ENCODE measurements around the gene JTB.

JTB gene

GRCh38 chr1:153991151-153991630 lies 13.7 kb upstream of the JTB start:
- Mint-ChIP-seq H3K9me3 (no peaks in the 10 kb centered on the region), H3K27ac (peak overlapping the region; percentile 75 to 94 (median 85)), H3K4me1 (peaks cover 36% of the 10 kb centered on the region), H3K4me3 (peak overlapping the region; percentile 91 to 96 (median 92)), H3K36me3 (ENCODE audit: low read depth) (peaks cover 34% of the 10 kb centered on the region), H3K27me3 (ENCODE audit: low read depth) (no peaks in the 10 kb centered on the region)
- no peak for TF ChIP-seq CTCF (IDR thresholded peaks at IDR 0.05; ENCODE audit: unreplicated experiment in 3 of 3)

- no peaks in the 10 kb centered on the region for H3K27me3 Mint-ChIP-seq (ENCODE audit: low read depth)
- TF ChIP-seq CTCF (IDR thresholded peaks at IDR 0.05; ENCODE audit: unreplicated experiment in 3 of 3) = no peak
- H3K36me3 Mint-ChIP-seq (ENCODE audit: low read depth) = peaks cover 32% of the 10 kb centered on the region
- H3K4me1 Mint-ChIP-seq = peaks cover 36% of the 10 kb centered on the region
- H3K27ac Mint-ChIP-seq = peak within 1 kb of the TSS; percentile 75 to 94 (median 85)
- H3K9me3 Mint-ChIP-seq = no peaks in the 10 kb centered on the region
- H3K4me3 Mint-ChIP-seq = peak within 1 kb of the TSS; percentile 91 to 96 (median 92)
These were observed 13.1 kb upstream of the JTB start, which contains the start of gene RPS27 for GRCh38 chr1:153990468-153991150. Gene RPS27, plus strand, starts transcription at chr1:153990762. Its CDS starts 35 bp downstream, at chr1:153990797.

GRCh38 chr1:153987621-153988020 lies 10.1 kb upstream of the JTB start:
- peaks cover 24% of the 10 kb centered on the region for H3K36me3 Mint-ChIP-seq (ENCODE audit: low read depth)
- no peak for TF ChIP-seq CTCF (IDR thresholded peaks at IDR 0.05; ENCODE audit: unreplicated experiment in 3 of 3)
- peak overlapping the region in 1 of 3 experiments; percentile 49 for H3K4me3 Mint-ChIP-seq
- H3K27me3 Mint-ChIP-seq (ENCODE audit: low read depth) = no peaks in the 10 kb centered on the region
- H3K27ac Mint-ChIP-seq = peak overlapping the region in 1 of 3 experiments; percentile 90
- no peaks in the 10 kb centered on the region for H3K9me3 Mint-ChIP-seq
- peaks cover 40% of the 10 kb centered on the region for H3K4me1 Mint-ChIP-seq

- Mint-ChIP-seq H3K9me3 (no peaks in the 10 kb centered on the region), H3K4me3 (peak within 1 kb of the TSS; percentile 91 to 97 (median 96)), H3K36me3 (ENCODE audit: low read depth) (peaks cover 25% of the 10 kb centered on the region)
These were observed 8.7 kb upstream of the JTB start, which contains the start of gene RAB13 for GRCh38 chr1:153985941-153986761. Gene RAB13, minus strand, starts transcription at chr1:153986339. Its CDS starts 103 bp downstream, at chr1:153986236.

GRCh38 chr1:153985341-153985912 lies 8.0 kb upstream of the JTB start:
- no peaks in the 10 kb centered on the region for H3K27me3 Mint-ChIP-seq (ENCODE audit: low read depth)
- H3K9me3 Mint-ChIP-seq = no peaks in the 10 kb centered on the region
- H3K36me3 Mint-ChIP-seq (ENCODE audit: low read depth) = peaks cover 25% of the 10 kb centered on the region
- peak overlapping the region; percentile 80 to 96 (median 90) for H3K27ac Mint-ChIP-seq
- no peak for TF ChIP-seq CTCF (IDR thresholded peaks at IDR 0.05; ENCODE audit: unreplicated experiment in 3 of 3)
- H3K4me3 Mint-ChIP-seq = peak overlapping the region; percentile 91 to 97 (median 96)
- H3K4me1 Mint-ChIP-seq = peaks cover 22% of the 10 kb centered on the region

More at GRCh38 chr1:153985941-153986761, 8.7 kb upstream of the JTB start, which contains the start of gene RAB13:
- H3K27me3 Mint-ChIP-seq (ENCODE audit: low read depth) = no peaks in the 10 kb centered on the region
- peak within 1 kb of the TSS; percentile 80 to 96 (median 90) for H3K27ac Mint-ChIP-seq
- peaks cover 27% of the 10 kb centered on the region for H3K4me1 Mint-ChIP-seq
- TF ChIP-seq CTCF (IDR thresholded peaks at IDR 0.05; ENCODE audit: unreplicated experiment in 3 of 3) = no peak
